ENCODE data around the gene RASA3.

The RASA3 gene

GRCh38 chr13:113999618-113999910 is 132.9 kb downstream of the RASA3 start:
- Histone ChIP-seq H3K27me3 (ENCODE audit: insufficient read depth, poor library complexity, severe bottlenecking) (no peaks in the 10 kb centered on the region), H3K4me3 (replicated peaks; ENCODE audit: insufficient read depth, low read length) (no peak overlapping the region), H3K27ac (replicated peaks) (no peak overlapping the region)
- TF ChIP-seq REST (IDR thresholded peaks at IDR 0.05; ENCODE audit: insufficient replicate concordance, low read depth), result no peak
- no peak for TF ChIP-seq CTCF (IDR thresholded peaks at IDR 0.05; ENCODE audit: insufficient read depth, low read length)
- TF ChIP-seq POLR2AphosphoS5 (IDR thresholded peaks at IDR 0.05; ENCODE audit: low read depth), result no peak
- TF ChIP-seq SPI1 (IDR thresholded peaks at IDR 0.05; ENCODE audit: borderline replicate concordance, low read depth), result no peak
- TF ChIP-seq GABPA (IDR thresholded peaks at IDR 0.05; ENCODE audit: low read depth), result no peak
- no peak for DNase-seq (ENCODE audit: low read depth in 1 of 2, low spot score in 1 of 2)

GRCh38 chr13:113998781-113999617 is 133.4 kb downstream of the RASA3 start:
- H3K27ac ChIP-seq (replicated peaks), result no peak overlapping the region
- H3K4me3 ChIP-seq (replicated peaks; ENCODE audit: insufficient read depth, low read length), result no peak overlapping the region
- DNase-seq (ENCODE audit: low read depth in 1 of 2, low spot score in 1 of 2), result no peak
- H3K27me3 ChIP-seq (ENCODE audit: insufficient read depth, poor library complexity, severe bottlenecking), result no peaks in the 10 kb centered on the region
- TF ChIP-seq REST (IDR thresholded peaks at IDR 0.05; ENCODE audit: insufficient replicate concordance, low read depth) (no peak), GABPA (IDR thresholded peaks at IDR 0.05; ENCODE audit: low read depth) (no peak), CTCF (IDR thresholded peaks at IDR 0.05; ENCODE audit: insufficient read depth, low read length) (no peak), SPI1 (IDR thresholded peaks at IDR 0.05; ENCODE audit: borderline replicate concordance, low read depth) (no peak), POLR2AphosphoS5 (IDR thresholded peaks at IDR 0.05; ENCODE audit: low read depth) (no peak)

GRCh38 chr13:113997845-113998751 is 134.3 kb downstream of the RASA3 start:
- H3K27me3 ChIP-seq (ENCODE audit: insufficient read depth, poor library complexity, severe bottlenecking), result no peaks in the 10 kb centered on the region
- H3K4me3 ChIP-seq (replicated peaks; ENCODE audit: insufficient read depth, low read length), result no peak overlapping the region
- TF ChIP-seq REST (IDR thresholded peaks at IDR 0.05; ENCODE audit: insufficient replicate concordance, low read depth) (no peak), SPI1 (IDR thresholded peaks at IDR 0.05; ENCODE audit: borderline replicate concordance, low read depth) (no peak), POLR2AphosphoS5 (IDR thresholded peaks at IDR 0.05; ENCODE audit: low read depth) (no peak), GABPA (IDR thresholded peaks at IDR 0.05; ENCODE audit: low read depth) (no peak), CTCF (IDR thresholded peaks at IDR 0.05; ENCODE audit: insufficient read depth, low read length) (no peak)
- H3K27ac ChIP-seq (replicated peaks), result no peak overlapping the region
- DNase-seq (ENCODE audit: low read depth in 1 of 2, low spot score in 1 of 2), result no peak
